H1 (cell line): ENCODE results near the gene MYORG. TPM values are rescaled to one million over a fixed set of nuclear protein-coding genes. Genes with fewer than 3 reads are reported as not detected.

Experiments
- CTCF ChIA-PET: fragments of 300-600 bp; sonication (Branson Sonifier 250); formaldehyde crosslinking; loops from one replicate; lab custom pipeline; 2021; ENCODE audit not compliant: partially characterized antibody; lab: Charles Lee
- POLR2A ChIA-PET: fragments of 300-600 bp; sonication (Branson Sonifier 250); formaldehyde crosslinking; loops from one replicate; lab custom pipeline; 2021; ENCODE audit warnings: inconsistent platforms; ENCODE audit not compliant: partially characterized antibody; lab: Charles Lee
- DNase-seq, 2 experiments: peaks; one replicate each; pipeline versions ENCODE4 v3.0.0 to v3.0.0-alpha.2; 2010 to 2022; ENCODE audit warnings: low spot score in 2 of 2, low read depth in 1 of 2, mixed read lengths in 1 of 2
- FAIRE-seq: peaks from 2 replicates; lab custom pipeline; 2011; peaks lifted over from hg19 to GRCh38; lab: Jason Lieb, UNC
- H2AFZ ChIP-seq: 2 replicates; pipeline ENCODE4 v1.8.1; 2012; ENCODE audit warnings: low read length, inconsistent platforms
- H2AK5ac ChIP-seq: 2 replicates; pipeline ENCODE4 v1.6.1; 2013; ENCODE audit warnings: low read depth, low read length
- H2BK120ac ChIP-seq: replicated peaks from 2 replicates; pipeline ENCODE3; 2013; ENCODE audit warnings: low read depth, low read length, inconsistent platforms
- H2BK12ac ChIP-seq: 2 replicates; pipeline ENCODE4 v1.6.1; 2013; ENCODE audit warnings: low read depth, low read length
- H2BK15ac ChIP-seq: 2 replicates; pipeline ENCODE4 v1.6.1; 2013; ENCODE audit warnings: low read length
- H2BK20ac ChIP-seq: 2 replicates; pipeline ENCODE4 v1.6.1; 2013; ENCODE audit warnings: low read length
- H2BK5ac ChIP-seq: 2 replicates; pipeline ENCODE4 v1.6.1; 2013; ENCODE audit warnings: low read depth, low read length
- H3K14ac ChIP-seq: 2 replicates; pipeline ENCODE4 v1.6.1; 2013; ENCODE audit warnings: inconsistent platforms; ENCODE audit not compliant: insufficient read length
- H3K18ac ChIP-seq: 2 replicates; pipeline ENCODE4 v1.6.1; 2013; ENCODE audit warnings: low read length; ENCODE audit errors: extremely low read depth
- H3K23ac ChIP-seq: 2 replicates; pipeline ENCODE4 v1.6.1; 2013; ENCODE audit warnings: inconsistent platforms; ENCODE audit not compliant: insufficient read length
- H3K23me2 ChIP-seq: 2 replicates; pipeline ENCODE4 v1.6.1; 2013; ENCODE audit warnings: low read depth, low read length
- H3K27ac ChIP-seq: 2 replicates; pipeline ENCODE4 v1.6.1; 2011; ENCODE audit warnings: low read depth, low read length, inconsistent platforms
- H3K27me3 ChIP-seq, 4 experiments: replicated peaks in 1 of 4; 1 replicate in 1 of 4; 2 replicates in 3 of 4; pipeline versions ENCODE4 v1.6.1 to v1.8.1; 2011 to 2013; ENCODE audit warnings: low read length in 3 of 4, mild to moderate bottlenecking in 3 of 4, inconsistent platforms in 2 of 4, mixed read lengths in 2 of 4, moderate library complexity in 1 of 4; ENCODE audit not compliant: control insufficient read depth in 3 of 4, insufficient read depth in 3 of 4; ENCODE audit errors: extremely low read depth in 1 of 4
- H3K36me3 ChIP-seq, 4 experiments: 2 replicates each; pipeline versions ENCODE4 v1.6.1 to v1.8.1; 2011 to 2013; ENCODE audit warnings: mild to moderate bottlenecking in 4 of 4, low read length in 3 of 4, moderate library complexity in 2 of 4, control low read depth in 1 of 4, inconsistent platforms in 1 of 4; ENCODE audit not compliant: insufficient read depth in 4 of 4, control insufficient read depth in 2 of 4
- H3K4ac ChIP-seq: replicated peaks from 2 replicates; pipeline ENCODE3; 2013; ENCODE audit warnings: low read length, low read depth, mixed read lengths, inconsistent platforms; ENCODE audit not compliant: insufficient read length
- H3K4me1 ChIP-seq, 4 experiments: replicated peaks in 1 of 4; 1 replicate in 1 of 4; 2 replicates in 3 of 4; pipeline versions ENCODE4 v1.6.1 to v1.8.1; 2011 to 2013; ENCODE audit warnings: low read length in 3 of 4, inconsistent platforms in 2 of 4, mixed read lengths in 1 of 4; ENCODE audit not compliant: insufficient read depth in 4 of 4, control insufficient read depth in 3 of 4
- H3K4me2 ChIP-seq, 2 experiments: 2 replicates each; pipeline versions ENCODE4 v1.6.1 to v1.8.1; 2011 to 2013; ENCODE audit warnings: low read depth in 2 of 2, low read length in 2 of 2, control low read depth in 1 of 2, inconsistent platforms in 1 of 2, mild to moderate bottlenecking in 1 of 2; ENCODE audit not compliant: insufficient read depth in 1 of 2
- H3K4me3 ChIP-seq, 4 experiments: fragments of 200-600, 300-600 bp in 1 of 4; sonication (generic), shearing (Covaris generic), sonication (Bioruptor Twin) in 1 of 4; 2 replicates each; pipeline versions ENCODE4 v1.5.1 to v1.8.1; 2011 to 2016; ENCODE audit warnings: low read length in 4 of 4, low read depth in 3 of 4, control low read depth in 2 of 4, inconsistent platforms in 2 of 4, mild to moderate bottlenecking in 2 of 4, mixed read lengths in 1 of 4, moderate library complexity in 1 of 4; ENCODE audit not compliant: insufficient read depth in 2 of 4; ENCODE audit errors: extremely low read depth in 1 of 4
- H3K56ac ChIP-seq: replicated peaks from 2 replicates; pipeline ENCODE3; 2013; ENCODE audit warnings: low read depth, mild to moderate bottlenecking, mixed read lengths, low read length, inconsistent platforms; ENCODE audit not compliant: insufficient read length
- H3K79me1 ChIP-seq: 2 replicates; pipeline ENCODE4 v1.6.1; 2013; ENCODE audit warnings: low read depth, low read length, control low read depth
- H3K79me2 ChIP-seq, 2 experiments: 2 replicates each; pipeline versions ENCODE4 v1.6.1 to v1.8.1; 2012 to 2013; ENCODE audit warnings: low read length in 2 of 2, mild to moderate bottlenecking in 2 of 2, inconsistent platforms in 1 of 2; ENCODE audit not compliant: insufficient read depth in 2 of 2, control insufficient read depth in 1 of 2
- H3K9ac ChIP-seq, 4 experiments: replicated peaks in 1 of 4; 1 replicate in 1 of 4; 2 replicates in 3 of 4; pipeline versions ENCODE4 v1.6.1 to v1.8.1; 2011 to 2013; ENCODE audit warnings: low read depth in 3 of 4, low read length in 3 of 4, control low read depth in 2 of 4, mild to moderate bottlenecking in 2 of 4, moderate library complexity in 2 of 4, inconsistent platforms in 1 of 4; ENCODE audit errors: extremely low read depth in 1 of 4
- H3K9me3 ChIP-seq, 2 experiments: 2 replicates each; pipeline versions ENCODE4 v1.6.1 to v1.8.1; 2012 to 2013; ENCODE audit warnings: mild to moderate bottlenecking in 2 of 2, moderate library complexity in 2 of 2, control low read depth in 1 of 2, inconsistent platforms in 1 of 2, low read depth in 1 of 2, low read length in 1 of 2, mixed read lengths in 1 of 2; ENCODE audit not compliant: insufficient read depth in 2 of 2
- H4K20me1 ChIP-seq, 2 experiments: replicated peaks in 1 of 2; 2 replicates each; pipeline versions ENCODE3 to v1.8.1; 2011 to 2013; ENCODE audit warnings: inconsistent platforms in 2 of 2, low read length in 2 of 2, mild to moderate bottlenecking in 1 of 2; ENCODE audit not compliant: insufficient read depth in 2 of 2, control insufficient read depth in 1 of 2
- H4K5ac ChIP-seq: 2 replicates; pipeline ENCODE4 v1.6.1; 2013; ENCODE audit warnings: low read length, low read depth, mixed read lengths, inconsistent platforms; ENCODE audit not compliant: insufficient read length
- H4K8ac ChIP-seq: 2 replicates; pipeline ENCODE4 v1.8.0; 2013; ENCODE audit warnings: mild to moderate bottlenecking, moderate library complexity, low read length, inconsistent platforms; ENCODE audit not compliant: insufficient read depth; ENCODE audit errors: extremely low read depth
- H4K91ac ChIP-seq: replicated peaks from 2 replicates; pipeline ENCODE3; 2013; ENCODE audit warnings: low read length, mixed read lengths, inconsistent platforms; ENCODE audit not compliant: insufficient read length
- ASH2L ChIP-seq: fragments of 200-600, 300-600 bp; sonication (generic); IDR thresholded peaks from one replicate; pipeline ENCODE4 v1.7.1; 2017; ENCODE audit warnings: low read length
- HDAC2 ChIP-seq, 2 experiments: fragments of 300-600 bp in 1 of 2; sonication (generic) in 1 of 2; IDR thresholded peaks; 2 replicates each; pipeline ENCODE4 v1.6.1; 2011 to 2012; ENCODE audit warnings: low read depth in 2 of 2, low read length in 2 of 2, mild to moderate bottlenecking in 2 of 2, moderate library complexity in 2 of 2, borderline replicate concordance in 1 of 2, inconsistent platforms in 1 of 2
- NANOG ChIP-seq: IDR thresholded peaks from 2 replicates; pipeline ENCODE4 v1.6.1; 2011; ENCODE audit warnings: low read length, low read depth, mild to moderate bottlenecking, inconsistent platforms; ENCODE audit not compliant: insufficient read depth, poor library complexity, severe bottlenecking
- POLR2AphosphoS5 ChIP-seq: IDR thresholded peaks from 2 replicates; pipeline ENCODE4 v1.6.1; 2011; ENCODE audit warnings: low read depth, low read length
- SIRT6 ChIP-seq: IDR thresholded peaks from one replicate; pipeline ENCODE4 v1.7.1; 2012; ENCODE audit warnings: low read length, inconsistent platforms
- WGBS, 2 experiments: shearing (Covaris generic) in 1 of 2; methylation state at CpG; one replicate each; pipeline versions ENCODE4 v1.1.6 to v1.1.7; 2013 to 2015; ENCODE audit warnings: low lambda C conversion rate in 2 of 2, mixed read lengths in 2 of 2, inconsistent platforms in 1 of 2, low coverage in 1 of 2, missing lambda C conversion rate in 1 of 2; ENCODE audit not compliant: insufficient replicate concordance in 2 of 2, insufficient coverage in 1 of 2, insufficient read length in 1 of 2; ENCODE audit errors: extremely low coverage in 1 of 2, missing lambda C conversion rate in 1 of 2; 5-methylcytosine and 5-hydroxymethylcytosine counted together
- polyA plus RNA-seq, 7 experiments: library from polyadenylated mRNA; depleted of rRNA in 3 of 7; stranded (reverse) in 5 of 7; unstranded in 2 of 7; fragments of >200 nt in 5 of 7; fragments of 200-250 nt in 2 of 7; gene quantifications; 1 replicate in 5 of 7; 2 replicates in 1 of 7; 4 replicates in 1 of 7; pipeline versions ENCODE4 v1.2.1 to v1.2.3, GENCODE V29; 2011 to 2013; ENCODE audit warnings: missing spikeins in 2 of 7, mixed read lengths in 2 of 7
- total RNA-seq: library from RNA; stranded (reverse); fragmentation: NEBNext Ultra II Directional; extraction: Animal tissue kit (Norgen Biotek cat#: 25700); gene quantifications from 2 replicates; pipeline ENCODE4 v1.2.1, GENCODE V29; 2021

MYORG gene
- total and polyA plus RNA-seq, 2 of the 8 experiments (the other 6 are each of a cell fraction or from before 2014, with no cell fraction given), result 1.2 to 5.9 TPM

- Histone ChIP-seq H4K5ac (no peak overlapping the region), H3K79me1 (no peaks in the 10 kb centered on the region), H3K4me3 (no peak overlapping the region), H2BK20ac (no peak overlapping the region), H3K27ac (no peak overlapping the region), H2AK5ac (no peak overlapping the region), H4K91ac (no peak overlapping the region), H3K27me3 (no peaks in the 10 kb centered on the region), H3K23me2 (no peaks in the 10 kb centered on the region), H3K4me2 (no peak overlapping the region), H4K20me1 (no peaks in the 10 kb centered on the region), H3K23ac (no peak overlapping the region), H3K36me3 (no peaks in the 10 kb centered on the region), H3K9ac (no peak overlapping the region), H2BK120ac (no peak overlapping the region), H2BK15ac (no peak overlapping the region), H2AFZ (no peak overlapping the region), H3K4me1 (no peaks in the 10 kb centered on the region), H4K8ac (no peak overlapping the region), H2BK5ac (no peak overlapping the region), H3K14ac (no peak overlapping the region), H3K79me2 (no peaks in the 10 kb centered on the region), H3K18ac (no peak overlapping the region), H3K56ac (no peak overlapping the region), H2BK12ac (no peak overlapping the region), H3K9me3 (no peaks in the 10 kb centered on the region), H3K4ac (no peak overlapping the region)
- FAIRE-seq (no peak), DNase-seq (no peak)
- CTCF ChIA-PET, result interaction anchor here (1.0 to 7.8 kb wide), 3 partner anchors 16 to 27 kb away, joined by 3 to 56 read pairs (median 6); partner anchors contain the start of gene MYORG
- TF ChIP-seq SIRT6 (no peak), ASH2L (no peak), HDAC2 (IDR thresholded peaks at IDR 0.05; ENCODE audit: borderline replicate concordance in 1 of 2, low read depth in 2 of 2, low read length in 2 of 2) (no peak), POLR2AphosphoS5 (no peak), NANOG (no peak)
- POLR2A ChIA-PET, result interaction anchor here (0.6 to 1.3 kb wide), 2 partner anchors 24 to 123 kb away, joined by 3 read pairs; no protein-coding TSS in a partner anchor
- WGBS, 2 experiments, result 100% methylated on average over 3 of the region's 3 CpGs; no CpG with 5 or more reads in 1 of the 2 experiments
Measured at GRCh38 chr9:34349324-34349723, 27.4 kb downstream of the MYORG start.
